ENCODE data around the gene GLMN. TPM values are rescaled to one million over a fixed set of nuclear protein-coding genes. Genes with fewer than 3 reads are reported as not detected.

GLMN gene
- polyA plus RNA-seq, 4 donors, result 18.8 to 31.3 (median 23.4) TPM

DNA sequence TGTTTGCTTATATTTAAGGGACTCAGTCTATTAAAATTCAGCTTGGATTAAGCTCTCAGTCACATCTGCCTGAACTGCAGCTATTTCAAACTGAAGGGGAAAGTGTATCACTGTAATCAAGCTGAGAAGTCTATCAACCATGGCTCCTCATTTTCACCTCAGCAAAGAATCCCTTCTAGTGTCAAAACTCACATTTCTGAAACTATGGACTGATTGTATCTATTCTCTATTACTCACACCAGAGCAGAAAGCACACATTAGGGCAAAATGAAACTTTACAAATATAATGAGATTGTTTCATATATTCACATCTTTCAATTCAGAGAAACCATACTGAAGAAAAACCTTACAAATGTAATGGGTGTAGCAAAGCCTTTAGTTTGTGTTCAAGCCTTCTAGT lies 95.7 kb downstream of the GLMN start:
- no peak for DNase-seq (ENCODE audit: low read depth in 4 of 4, low spot score in 3 of 4)

DNA sequence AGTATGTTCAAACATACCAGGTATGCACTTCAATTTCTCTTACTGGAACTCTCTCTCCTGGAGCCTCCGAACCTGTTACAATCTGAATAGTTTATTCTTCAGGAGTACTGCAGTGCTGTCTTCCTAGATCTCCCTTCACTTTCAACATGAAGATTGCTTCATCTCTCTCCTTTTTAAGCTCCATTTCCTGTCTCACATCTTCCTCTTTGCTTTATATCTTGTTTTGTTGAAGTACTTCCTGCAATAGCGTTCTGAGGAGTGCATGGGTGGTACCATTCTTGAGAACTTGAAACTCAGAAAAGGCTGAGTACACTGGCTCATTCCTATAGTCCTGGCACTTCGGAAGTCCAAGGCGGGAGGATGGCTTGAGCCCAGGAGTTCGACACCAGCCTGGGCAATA lies 96.8 kb downstream of the GLMN start:
- no peak for DNase-seq (ENCODE audit: low read depth in 4 of 4, low spot score in 3 of 4)

Other genes starting within 250 kb of the GLMN start
- 1 to 10 TPM in 1 of 4 donors, under 1 TPM in 3; 0.31 to 1.6 (median 0.59) TPM for gene SETSIP, start 223.6 kb downstream of the GLMN start, polyA plus RNA-seq (ENCODE audit: insufficient read length in 4 of 4)
- 1 to 10 TPM; 6.0 to 7.2 (median 6.5) TPM for gene BTBD8, start 218.6 kb downstream of the GLMN start, polyA plus RNA-seq (ENCODE audit: insufficient read length in 4 of 4)
- under 1 TPM in 1 of 4 donors, not detected in 3; 0.12 TPM for gene C1orf146, start 81.1 kb downstream of the GLMN start, polyA plus RNA-seq (ENCODE audit: insufficient read length in 4 of 4)
- 10 to 100 TPM; 28.9 to 38.7 (median 36.0) TPM for gene RPAP2, start 72 bp upstream of the GLMN start, polyA plus RNA-seq (ENCODE audit: insufficient read length in 4 of 4)
- under 1 TPM; 0.17 to 0.36 (median 0.23) TPM for gene GFI1, start 187.9 kb upstream of the GLMN start, polyA plus RNA-seq (ENCODE audit: insufficient read length in 4 of 4)